ENCODE results near the gene TLCD2. TPM values are rescaled to one million over a fixed set of nuclear protein-coding genes. Genes with fewer than 3 reads are reported as not detected.

TLCD2 gene
- total and polyA plus RNA-seq, 2 of the 13 experiments (the other 11 are each of a cell fraction or from before 2014, with no cell fraction given), result 0.90 to 1.1 TPM

GRCh38 chr17:1736348-1737281 lies 26.4 kb upstream of the TLCD2 start (continued):
- TF ChIP-seq SOX13 (IDR thresholded peaks at IDR 0.05), result peak; percentile 74
- TF ChIP-seq SOX13 (CRISPR knock-in tag; conservative IDR thresholded peaks at IDR 0.05 in 1 of 2, IDR thresholded peaks at IDR 0.05 in 1 of 2), result peak in 1 of 2 experiments; percentile 90; a peak in 2 of 4 replicates
- TF ChIP-seq KDM1A (CRISPR knock-in tag; IDR thresholded peaks at IDR 0.05), result peak; percentile 98
- peak; percentile 94 for TF ChIP-seq MIXL1 (CRISPR knock-in tag; IDR thresholded peaks at IDR 0.05)
- peak; percentile 31; the same call in 1 of the 2 replicates for TF ChIP-seq BRD4 (CRISPR knock-in tag; IDR thresholded peaks at IDR 0.05)
- no peak for TF ChIP-seq ZBTB49 (CRISPR knock-in tag; IDR thresholded peaks at IDR 0.05; ENCODE audit: borderline replicate concordance)
- no peak for TF ChIP-seq SCMH1 (CRISPR knock-in tag; IDR thresholded peaks at IDR 0.05; ENCODE audit: borderline replicate concordance)
- peak; percentile 68; the same call in 1 of the 2 replicates for TF ChIP-seq HMGXB3 (CRISPR knock-in tag; IDR thresholded peaks at IDR 0.05; ENCODE audit: borderline replicate concordance)
- TF ChIP-seq ZBTB33 (CRISPR knock-in tag; IDR thresholded peaks at IDR 0.05), result peak; percentile 70
- TF ChIP-seq ETV6 (CRISPR knock-in tag; conservative IDR thresholded peaks at IDR 0.05), result peak; percentile 78
- TF ChIP-seq CTCF (CRISPR knock-in tag; IDR thresholded peaks at IDR 0.05), result peak; percentile 12
- TF ChIP-seq ZNF605 (CRISPR knock-in tag; IDR thresholded peaks at IDR 0.05), result peak; percentile 67; the same call in 1 of the 2 replicates
- no peak for TF ChIP-seq ZFP36 (IDR thresholded peaks at IDR 0.05; ENCODE audit: borderline replicate concordance, low read depth, low read length, partially characterized antibody)
- peak; percentile 55; the same call in 1 of the 2 replicates for TF ChIP-seq ZNF704 (CRISPR knock-in tag; IDR thresholded peaks at IDR 0.05; ENCODE audit: borderline replicate concordance)
- TF ChIP-seq ZNF670 (CRISPR knock-in tag; IDR thresholded peaks at IDR 0.05; ENCODE audit: borderline replicate concordance), result peak; percentile 92
- no peak; the same call in none of the 2 replicates for TF ChIP-seq ZNF547 (CRISPR knock-in tag; IDR thresholded peaks at IDR 0.05)

Data from HepG2 (cell line).